K562 (cell line): ENCODE measurements around the gene GALP. TPM values are rescaled to one million over a fixed set of nuclear protein-coding genes. Genes with fewer than 3 reads are reported as not detected.

Experiments used
- CHCHD3 ChIP-seq: fragments of 250-450 bp; sonication (Bioruptor Pico); IDR thresholded peaks from 2 replicates; pipeline ENCODE4 v2.1.2; 2022; ENCODE audit warnings: mild to moderate bottlenecking
- CSDE1 ChIP-seq, 2 experiments: fragments of 450-650 bp; IDR thresholded peaks; 2 replicates each; pipeline ENCODE4 v1.6.1; 2016; ENCODE audit warnings: mild to moderate bottlenecking in 1 of 2
- CTCFL ChIP-seq: IDR thresholded peaks from 2 replicates; pipeline ENCODE4 v1.6.1; 2011; ENCODE audit warnings: borderline replicate concordance, low read depth, mild to moderate bottlenecking, moderate library complexity, low read length; ENCODE audit not compliant: insufficient read depth, poor library complexity, severe bottlenecking
- GTF3C2 ChIP-seq: IDR thresholded peaks from 3 replicates; pipeline ENCODE4 v1.6.1; 2011; ENCODE audit warnings: borderline replicate concordance, mild to moderate bottlenecking, moderate library complexity; ENCODE audit not compliant: insufficient read length; ENCODE audit errors: extremely low read depth
- HMBOX1 ChIP-seq: sonication (generic); IDR thresholded peaks from 2 replicates; pipeline ENCODE4 v1.6.1; 2016
- ILK ChIP-seq: fragments of 450-650 bp; IDR thresholded peaks from 2 replicates; pipeline ENCODE4 v1.6.1; 2016; ENCODE audit warnings: missing genetic modification characterization, low read depth, mild to moderate bottlenecking, missing compliant biosample characterization, moderate library complexity, borderline replicate concordance
- KHSRP ChIP-seq: fragments of 450-650 bp; IDR thresholded peaks from 2 replicates; pipeline ENCODE4 v1.6.1; 2017
- LCOR ChIP-seq: sonication (generic); formaldehyde crosslinking; IDR thresholded peaks from 2 replicates; pipeline ENCODE4 v1.8.0; 2022; ENCODE audit warnings: mild to moderate bottlenecking, missing genetic modification reagents
- MAZ ChIP-seq, 2 experiments: fragments of 450-650 bp in 1 of 2; sonication (generic) in 1 of 2; formaldehyde crosslinking; IDR thresholded peaks in 1 of 2; conservative IDR thresholded peaks in 1 of 2; 2 replicates each; pipeline versions ENCODE4 v1.4.0 to v1.5.0; 2020; ENCODE audit warnings: mild to moderate bottlenecking in 1 of 2, missing genetic modification reagents in 1 of 2
- MTA1 ChIP-seq: fragments of 450-650 bp; IDR thresholded peaks from 2 replicates; pipeline ENCODE4 v1.6.1; 2017; ENCODE audit warnings: borderline replicate concordance
- TAF15 ChIP-seq: fragments of 200-400 bp; formaldehyde crosslinking; IDR thresholded peaks from 2 replicates; pipeline ENCODE4 v1.6.1; 2017; ENCODE audit warnings: mild to moderate bottlenecking, low read depth, low read length, moderate library complexity
- ZBTB26 ChIP-seq: fragments of 450-650 bp; formaldehyde crosslinking; IDR thresholded peaks from 2 replicates; pipeline ENCODE4 v1.4.0; 2022; ENCODE audit warnings: missing genetic modification characterization
- ZBTB49 ChIP-seq: sonication (generic); formaldehyde crosslinking; IDR thresholded peaks from 2 replicates; pipeline ENCODE4 v1.8.0; 2022; ENCODE audit warnings: missing genetic modification reagents, mild to moderate bottlenecking, borderline replicate concordance
- ZNF12 ChIP-seq: sonication (generic); formaldehyde crosslinking; IDR thresholded peaks from 2 replicates; pipeline ENCODE4 v1.4.0; 2020; ENCODE audit warnings: mild to moderate bottlenecking, missing genetic modification reagents
- ZNF280B ChIP-seq: fragments of 250-450 bp; sonication (Bioruptor Pico); IDR thresholded peaks from 2 replicates; pipeline ENCODE4 v1.5.1; 2021; ENCODE audit warnings: mild to moderate bottlenecking
- polyA plus RNA-seq, 8 experiments: library from polyadenylated mRNA; depleted of rRNA in 4 of 8; stranded (reverse) in 5 of 8; unstranded in 3 of 8; fragments of >200 nt; fragmentation: Nextera tagmentation in 2 of 8; fragmentation: Illumina TruSeq in 1 of 8; extraction: Ambion mirVana in 2 of 8; extraction: Trizol in 1 of 8; gene quantifications; 2 replicates each; pipeline versions ENCODE4 v1.2.1 to v1.2.3, GENCODE V29; 2011 to 2014; ENCODE audit warnings: inconsistent platforms in 1 of 8, missing spikeins in 1 of 8
- total RNA-seq, 7 experiments: library from RNA; depleted of rRNA in 6 of 7; stranded (reverse); fragments of >200 nt in 6 of 7; fragmentation: Illumina TruSeq in 2 of 7; extraction: Trizol in 2 of 7; gene quantifications; 2 replicates each; pipeline versions ENCODE4 v1.2.1 to v1.2.3, GENCODE V29; 2011 to 2021; ENCODE audit warnings: low replicate concordance in 1 of 7

Gene GALP
- total and polyA plus RNA-seq, 9 of the 15 experiments (the other 6 are each of a cell fraction or from before 2014, with no cell fraction given): not detected

- no peak for TF ChIP-seq HMBOX1
- TF ChIP-seq KHSRP: no peak
- peak; percentile 78 for TF ChIP-seq LCOR (CRISPR knock-in tag)
- TF ChIP-seq ZBTB49 (CRISPR knock-in tag): no peak
- TF ChIP-seq MAZ (CRISPR knock-in tag; conservative IDR thresholded peaks at IDR 0.05 in 1 of 2, IDR thresholded peaks at IDR 0.05 in 1 of 2): peak; percentile 43 to 80
- TF ChIP-seq ILK (tag): no peak
- no peak for TF ChIP-seq CHCHD3 (CRISPR knock-in tag)
- no peak for TF ChIP-seq ZNF12 (CRISPR knock-in tag)
- no peak for TF ChIP-seq GTF3C2
- no peak; a peak in 1 of 4 replicates for TF ChIP-seq CSDE1 (IDR thresholded peaks at IDR 0.05)
- no peak for TF ChIP-seq TAF15
- no peak for TF ChIP-seq ZBTB26
- no peak for TF ChIP-seq CTCFL
- TF ChIP-seq MTA1: peak; percentile 97
- no peak for TF ChIP-seq ZNF280B (CRISPR knock-in tag)
Measured at GRCh38 chr19:56140583-56141416, 35.0 kb upstream of the GALP start, which contains the start of gene ZNF444 (continued).
